HG03432 (cell line): Measurements from ENCODE around the gene SEMA3D.
A peak's percentile ranks its signal among the peaks of the same experiment; 100 is the strongest.

Experiments used
- ATAC-seq: cut with Tn5 transposase; IDR thresholded peaks from one replicate; pipeline ENCODE4 v1.9.1; 2021; ENCODE audit warnings: mild to moderate bottlenecking, moderate library complexity; ENCODE audit not compliant: unreplicated experiment

Gene SEMA3D

DNA sequence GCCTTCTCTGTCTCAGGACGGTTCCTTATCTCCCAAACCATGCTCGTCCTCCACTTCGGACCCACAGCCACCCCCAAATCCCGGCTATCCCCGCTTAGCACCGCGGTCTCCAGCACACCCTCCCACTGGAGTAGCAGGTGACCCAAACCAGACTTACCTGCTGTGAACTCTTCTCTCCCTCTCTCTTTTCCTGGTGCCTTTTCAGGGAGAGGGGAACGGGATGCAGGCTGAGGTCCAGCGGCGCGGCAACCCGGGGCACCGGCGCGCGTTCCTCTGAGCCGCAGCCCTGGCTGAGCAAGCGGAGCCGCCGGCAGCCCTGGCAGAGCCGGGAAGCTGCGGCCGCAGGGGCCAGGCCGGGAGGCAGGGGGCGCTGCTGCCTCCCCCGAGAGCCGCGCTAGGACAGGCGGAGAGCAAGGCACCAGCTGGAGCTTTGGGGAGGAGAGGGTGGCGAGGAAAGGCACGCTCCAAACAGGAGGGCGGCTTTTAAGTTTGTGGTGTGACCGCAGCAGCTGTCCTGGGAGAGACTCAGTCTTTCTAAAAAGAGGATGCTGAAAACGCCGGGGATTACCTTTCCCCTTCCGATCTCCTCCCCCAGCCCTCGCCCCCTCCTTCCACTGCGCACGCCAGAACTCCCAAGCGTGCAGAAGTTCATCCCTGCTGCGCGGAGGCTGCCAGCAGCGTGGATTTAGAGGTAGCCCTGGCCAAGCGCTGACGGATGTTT lies at the start of gene SEMA3D:
TSS of gene SEMA3D (minus strand) at position 536 of the 721 bp plus-strand sequence. CDS start 65,165 bp downstream, outside the sequence.
- ATAC-seq: peak; percentile 98

DNA sequence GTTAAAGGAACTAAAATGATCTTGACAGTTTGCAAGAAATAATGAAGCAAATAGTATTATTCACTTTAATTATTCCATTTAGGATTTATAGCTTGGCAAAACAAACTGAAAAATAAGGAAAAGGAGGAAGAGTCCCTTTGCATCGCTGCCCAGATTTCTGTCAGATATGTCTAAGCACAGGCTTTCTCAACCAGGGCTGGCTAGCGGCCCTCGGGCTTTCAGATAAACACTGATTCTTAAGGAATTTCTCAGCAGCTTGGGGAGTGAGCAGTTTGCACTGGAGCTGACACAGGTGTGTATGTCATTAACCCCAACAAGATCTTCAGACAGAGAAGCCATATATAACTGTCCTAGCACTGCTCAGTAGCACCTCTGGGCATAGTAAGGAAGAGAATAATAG lies 47.9 kb upstream of the SEMA3D start:
- no peak for ATAC-seq

- no peak for ATAC-seq
Measured at GRCh38 chr7:85232068-85232467, 45.2 kb upstream of the SEMA3D start.

DNA sequence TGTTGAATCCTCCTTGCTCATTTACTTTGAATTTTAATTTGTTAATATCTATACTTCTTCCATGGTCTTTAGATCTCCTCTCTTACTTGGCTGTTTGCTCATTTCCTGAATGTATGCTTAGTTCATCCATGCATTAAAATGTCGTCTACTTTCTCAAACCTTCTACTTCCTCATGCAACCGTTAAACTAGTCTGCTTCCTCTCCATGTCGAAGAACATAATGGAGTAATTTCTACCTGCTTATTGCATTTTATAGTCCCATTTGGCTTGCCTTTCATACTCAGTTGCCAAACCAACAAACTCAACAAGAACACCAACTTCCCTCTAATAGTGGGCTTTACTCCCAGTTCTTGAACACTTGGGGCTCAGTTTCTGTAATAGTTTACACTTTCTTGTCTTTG lies 43.8 kb upstream of the SEMA3D start:
- no peak for ATAC-seq

- no peak for ATAC-seq
Measured at GRCh38 chr7:85229544-85229943, 42.7 kb upstream of the SEMA3D start.

DNA sequence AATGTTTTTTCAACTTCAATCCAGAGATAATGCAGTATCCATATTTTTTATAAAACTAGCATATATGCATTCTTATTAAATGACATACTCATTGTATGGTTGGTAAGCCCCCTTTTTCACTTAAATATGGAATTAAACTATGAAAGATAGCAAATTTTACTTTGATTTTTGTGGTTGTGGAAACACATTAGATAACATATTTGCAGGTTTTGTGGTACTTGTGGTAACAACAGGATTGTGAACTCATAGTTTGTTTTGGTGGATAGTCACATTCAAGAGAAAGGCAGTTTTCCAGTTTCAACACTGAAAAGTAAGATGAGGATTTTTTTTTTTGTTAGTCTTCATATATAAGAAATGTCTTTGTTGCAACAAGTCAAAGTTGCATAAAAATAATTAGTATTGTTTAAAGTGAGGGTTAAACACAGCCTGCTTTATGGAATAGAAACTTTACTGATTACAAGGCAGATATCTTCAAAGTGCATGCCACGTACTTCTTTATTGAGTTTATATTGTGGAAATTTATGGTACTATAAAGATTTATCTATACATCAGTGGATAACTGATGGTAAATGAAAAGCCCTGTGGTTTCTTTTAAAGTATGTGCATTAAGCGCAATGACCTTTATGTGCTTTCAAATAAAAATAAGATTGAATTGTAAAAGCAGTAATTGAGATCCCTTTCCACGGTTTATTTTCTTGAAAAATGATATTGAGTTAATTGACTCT lies 39.7 kb upstream of the SEMA3D start:
- ATAC-seq: no peak

DNA sequence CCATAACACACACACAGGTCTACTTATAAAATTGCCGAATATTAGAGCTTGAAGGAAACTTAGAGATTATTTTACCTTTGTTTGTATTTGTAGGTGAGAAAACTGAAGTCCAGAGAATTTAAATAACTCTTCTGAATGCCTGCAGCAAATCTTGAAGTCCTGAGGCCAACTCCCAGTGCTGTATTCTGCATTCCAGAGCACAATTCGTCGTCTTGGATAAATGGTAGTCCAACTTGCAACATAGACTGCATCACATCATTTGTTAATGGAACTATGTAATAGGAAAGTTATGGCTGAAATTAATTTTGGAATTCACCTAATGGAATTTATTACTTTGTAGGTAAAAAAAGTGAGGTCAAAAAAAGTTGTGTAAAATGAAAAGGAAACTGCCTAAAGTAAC lies 37.3 kb upstream of the SEMA3D start:
- no peak for ATAC-seq

DNA sequence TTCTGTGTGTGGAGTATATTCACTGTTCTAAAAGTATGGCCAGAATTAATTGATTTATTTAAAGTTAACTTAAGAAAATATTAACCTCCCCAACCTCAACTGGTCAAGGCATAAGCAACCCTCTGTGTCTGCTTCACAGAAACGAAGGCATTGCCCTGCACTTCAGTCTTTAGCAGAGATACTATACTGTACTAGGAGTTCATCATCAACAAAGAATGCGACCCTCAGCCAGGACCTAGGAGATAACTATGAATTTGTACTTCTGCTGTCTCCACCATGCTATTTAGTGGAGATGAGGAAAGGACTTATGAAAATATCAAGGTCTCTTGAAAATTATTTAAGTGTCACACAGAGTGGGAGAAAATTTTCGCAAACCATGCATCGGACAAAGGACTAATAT lies 35.7 kb upstream of the SEMA3D start:
- no peak for ATAC-seq

- ATAC-seq: no peak
Measured at GRCh38 chr7:85221796-85222195, 34.9 kb upstream of the SEMA3D start.

GRCh38 chr7:85220651-85221050 lies 33.8 kb upstream of the SEMA3D start:
- no peak for ATAC-seq

DNA sequence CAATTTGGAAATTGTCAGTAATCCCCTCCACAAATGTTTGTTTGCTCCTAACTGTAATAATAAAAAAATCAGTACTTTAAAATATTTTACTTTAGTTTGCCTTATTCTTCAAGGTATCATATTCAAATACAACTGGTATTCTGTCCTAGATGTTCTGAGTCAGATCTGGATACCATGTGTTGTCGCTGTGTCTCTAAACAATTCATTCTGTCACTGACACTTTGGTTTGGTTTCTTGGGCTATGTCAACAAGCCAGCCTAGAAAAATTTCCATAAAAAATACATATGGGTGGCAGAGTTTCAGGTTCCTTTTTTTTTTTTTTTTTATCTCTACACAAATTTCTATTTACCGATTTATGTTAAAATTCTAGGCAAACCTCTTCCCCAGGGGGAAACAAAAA lies 33.2 kb upstream of the SEMA3D start:
- no peak for ATAC-seq

GRCh38 chr7:85217085-85217484 lies 30.2 kb upstream of the SEMA3D start:
- no peak for ATAC-seq

GRCh38 chr7:85215098-85215497 lies 28.2 kb upstream of the SEMA3D start:
- peak; percentile 97 for ATAC-seq

DNA sequence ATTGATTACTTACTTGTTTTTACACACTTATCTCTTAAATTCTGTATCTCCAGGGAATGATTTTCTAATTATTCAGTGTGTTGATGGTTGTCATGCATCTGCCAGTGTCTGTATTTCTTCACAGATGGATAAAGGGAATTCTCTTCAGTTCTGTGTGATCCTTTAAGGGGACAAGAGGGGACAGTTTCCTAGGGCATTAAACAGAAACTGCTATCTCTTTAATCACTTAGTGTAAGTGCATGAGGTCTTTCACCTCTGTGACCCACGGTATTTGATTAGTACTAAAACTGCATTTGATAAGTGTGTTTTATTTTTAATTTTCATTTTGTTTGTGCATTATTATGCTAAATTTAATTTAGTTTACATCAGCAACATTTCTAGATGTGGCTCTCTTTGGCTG lies 26.6 kb upstream of the SEMA3D start:
- ATAC-seq: no peak

GRCh38 chr7:85205754-85206153 lies 18.9 kb upstream of the SEMA3D start:
- ATAC-seq: peak; percentile 47

DNA sequence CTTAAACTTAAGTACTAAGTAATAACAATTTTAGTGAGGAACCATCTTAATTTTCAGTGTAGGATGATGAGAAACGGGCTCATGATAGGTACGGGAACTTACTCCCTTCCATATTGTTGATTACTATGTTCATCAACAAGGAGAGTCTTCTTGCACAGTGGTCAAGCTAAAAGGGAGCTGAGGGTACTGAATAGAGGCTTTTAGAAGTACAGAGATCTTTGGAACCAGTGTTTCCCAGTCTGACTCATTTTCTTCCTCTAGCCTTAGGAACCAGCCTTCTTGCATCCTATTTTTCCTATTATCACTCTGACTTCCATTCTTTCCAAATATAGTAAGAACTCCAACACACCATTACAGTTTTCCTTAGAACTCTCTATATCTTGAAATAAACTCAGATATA lies 17.6 kb upstream of the SEMA3D start:
- ATAC-seq: no peak

DNA sequence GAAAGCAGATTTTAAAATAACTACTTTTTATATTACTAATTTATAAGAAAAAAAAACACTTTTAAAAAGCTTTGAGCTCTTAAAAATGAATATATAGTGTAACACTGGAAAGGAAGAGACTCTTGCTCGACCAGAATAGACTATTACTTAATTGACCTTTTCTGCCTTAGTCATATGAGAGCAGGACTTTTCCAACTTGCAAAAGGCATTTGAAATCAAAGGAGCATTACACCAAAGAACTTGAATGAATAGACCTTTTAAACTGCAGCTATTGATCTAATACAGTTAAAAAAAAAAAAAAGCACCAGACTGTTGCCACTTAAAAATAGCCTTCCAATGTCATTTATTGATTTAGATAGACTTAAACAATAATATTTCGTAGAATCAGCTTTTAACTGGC lies 17.2 kb upstream of the SEMA3D start:
- ATAC-seq: no peak

GRCh38 chr7:85201209-85201608 lies 14.4 kb upstream of the SEMA3D start:
- no peak for ATAC-seq

GRCh38 chr7:85196696-85197095 lies 9.8 kb upstream of the SEMA3D start:
- no peak for ATAC-seq

GRCh38 chr7:85191383-85191782 lies 4.5 kb upstream of the SEMA3D start:
- no peak for ATAC-seq

DNA sequence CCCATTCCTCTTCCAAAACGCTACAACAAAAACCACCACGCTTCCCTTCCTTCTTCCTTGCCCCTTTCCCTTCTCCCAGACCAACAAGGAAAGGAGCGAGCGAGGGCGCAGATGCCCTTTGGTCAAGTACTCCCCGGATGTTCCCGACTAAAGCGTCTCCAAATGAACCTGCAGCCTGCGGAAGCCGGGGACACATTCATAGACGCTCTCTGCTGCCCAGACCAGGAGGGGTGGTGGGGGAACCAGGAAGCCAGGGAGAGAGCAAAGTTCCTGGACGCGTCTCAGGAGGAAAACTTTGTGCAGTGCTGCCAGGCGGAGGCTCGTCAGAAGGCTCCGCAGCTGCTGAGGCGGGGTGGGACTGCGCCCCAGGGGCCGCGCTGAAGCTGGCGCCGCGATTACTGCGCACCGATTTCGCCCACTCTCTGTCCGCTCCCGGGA lies 754 bp downstream of the SEMA3D start:
- peak; percentile 31 for ATAC-seq

- no peak for ATAC-seq
Measured at GRCh38 chr7:85185424-85186082, 1.3 kb downstream of the SEMA3D start.
